Stimulated activated naive B cell treated with anti-CD40 and anti-IgM and Interleukin-4, amounts not matched to agents 10 μg/mL and 1 μg/mL and 100 μg/mL, for 72 hours (primary cell): ENCODE data around the gene ODAD4.

Experiments used
- ATAC-seq, 2 donors: fragments of 150-1000 bp; cut with Tn5 transposase; replicated peaks; 2 replicates each; pipeline ENCODE4 v1.10.0; 2021; ENCODE audit warnings: moderate library complexity in 1 of 2
- DNase-seq: peaks from one replicate; pipeline ENCODE4 v3.0.0; 2021
- H3K27ac Mint-ChIP-seq: one replicate; pipeline ENCODE4 v1.8.0; 2022; ENCODE audit warnings: mild to moderate bottlenecking, mixed read lengths
- H3K27me3 Mint-ChIP-seq, 2 donors: one replicate each; pipeline ENCODE4 v1.8.0; 2022; ENCODE audit warnings: mixed read lengths in 2 of 2
- H3K36me3 Mint-ChIP-seq, 2 donors: one replicate each; pipeline ENCODE4 v1.8.0; 2022; ENCODE audit warnings: mixed read lengths in 2 of 2, mild to moderate bottlenecking in 1 of 2
- H3K4me1 Mint-ChIP-seq, 2 donors: one replicate each; pipeline ENCODE4 v1.8.0; 2022; ENCODE audit warnings: mixed read lengths in 2 of 2, mild to moderate bottlenecking in 1 of 2
- H3K4me3 Mint-ChIP-seq, 2 donors: one replicate each; pipeline ENCODE4 v1.8.0; 2022; ENCODE audit warnings: mild to moderate bottlenecking in 2 of 2, mixed read lengths in 2 of 2, moderate library complexity in 1 of 2
- H3K9me3 Mint-ChIP-seq, 2 donors: one replicate each; pipeline ENCODE4 v1.8.0; 2022; ENCODE audit warnings: mixed read lengths in 2 of 2, mild to moderate bottlenecking in 1 of 2

The ODAD4 gene

DNA sequence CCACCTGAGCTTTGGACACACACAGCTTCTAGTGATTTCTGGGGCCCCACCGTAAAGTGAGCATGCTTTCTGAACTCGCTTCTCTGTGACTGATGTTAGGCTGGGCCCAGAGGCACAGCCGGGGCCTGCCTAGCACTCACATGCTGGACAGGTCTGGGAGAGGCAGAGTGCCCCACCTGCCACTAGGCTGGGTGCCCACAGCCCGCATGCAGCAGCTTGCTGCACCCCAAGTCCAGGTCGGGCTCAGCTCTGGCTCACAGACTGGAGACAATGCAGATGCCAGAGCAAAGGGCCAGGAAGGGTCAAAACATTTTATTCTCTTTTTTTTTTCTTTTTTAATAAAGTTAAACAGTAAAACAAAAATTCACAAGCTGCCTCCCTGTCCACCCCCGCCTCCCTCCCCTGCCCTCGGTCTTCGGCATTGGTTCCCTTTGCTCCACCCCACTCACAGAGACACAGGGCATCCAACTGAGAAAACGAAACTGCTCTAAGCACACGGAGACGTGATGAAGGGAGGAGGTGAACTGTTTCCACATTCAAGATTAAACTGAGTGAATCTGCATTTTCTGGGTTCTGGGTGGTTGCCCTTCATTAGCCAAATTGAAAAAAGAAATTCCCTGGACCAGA lies 45.8 kb downstream of the ODAD4 start:
- ATAC-seq (no peak), DNase-seq (no peak)
- Mint-ChIP-seq H3K36me3 (peaks cover 43 to 48% of the 10 kb centered on the region in 2 donors), H3K27ac (peak overlapping the region; percentile 75), H3K27me3 (no peaks in the 10 kb centered on the region), H3K4me1 (peaks cover 17 to 55% of the 10 kb centered on the region in 2 donors), H3K9me3 (no peaks in the 10 kb centered on the region), H3K4me3 (no peak overlapping the region)

DNA sequence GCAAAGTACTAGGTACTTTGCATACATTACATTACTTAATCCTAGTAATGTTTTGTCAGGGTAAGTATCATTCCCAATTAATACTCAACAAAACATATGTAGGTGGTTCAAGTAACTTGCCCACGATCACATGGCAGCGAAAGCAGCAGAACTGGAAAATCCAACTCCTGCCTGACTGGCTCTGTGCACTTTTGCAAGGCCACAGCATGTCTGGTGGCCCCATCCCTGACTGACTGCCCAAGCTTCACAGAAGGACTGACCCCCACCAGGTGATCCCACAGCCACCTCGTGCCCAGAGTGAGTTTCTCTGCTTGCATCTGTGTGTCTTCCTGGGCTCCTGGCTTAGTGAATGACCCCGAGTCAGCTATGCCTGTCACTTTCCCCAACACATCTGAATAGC lies 47.6 kb downstream of the ODAD4 start:
- ATAC-seq (no peak), DNase-seq (no peak)
- peaks cover 53 to 55% of the 10 kb centered on the region in 2 donors for H3K36me3 Mint-ChIP-seq
- no peaks in the 10 kb centered on the region for H3K27me3 Mint-ChIP-seq
- H3K4me3 Mint-ChIP-seq: no peak overlapping the region
- H3K9me3 Mint-ChIP-seq: no peaks in the 10 kb centered on the region
- H3K4me1 Mint-ChIP-seq: peaks cover 13 to 39% of the 10 kb centered on the region in 2 donors
- peak overlapping the region; percentile 26 for H3K27ac Mint-ChIP-seq

GRCh38 chr17:41982026-41982760 lies 51.8 kb downstream of the ODAD4 start:
- Mint-ChIP-seq H3K4me3 (no peak overlapping the region), H3K27me3 (no peaks in the 10 kb centered on the region), H3K4me1 (peaks cover 5 to 11% of the 10 kb centered on the region in 2 donors), H3K9me3 (no peaks in the 10 kb centered on the region), H3K27ac (peak overlapping the region; percentile 71), H3K36me3 (peaks cover 54 to 56% of the 10 kb centered on the region in 2 donors)
- no peak for DNase-seq
- ATAC-seq: peak; percentile 19 to 51

- Mint-ChIP-seq H3K4me1 (peaks cover 17 to 18% of the 10 kb centered on the region in 2 donors), H3K27ac (peak overlapping the region; percentile 79), H3K27me3 (no peaks in the 10 kb centered on the region)
These were observed 54.0 kb downstream of the ODAD4 start for GRCh38 chr17:41984454-41984853.

GRCh38 chr17:41985919-41986318 lies 55.5 kb downstream of the ODAD4 start:
- Mint-ChIP-seq H3K4me1 (peaks cover 17 to 18% of the 10 kb centered on the region in 2 donors), H3K27me3 (no peaks in the 10 kb centered on the region), H3K9me3 (no peaks in the 10 kb centered on the region), H3K36me3 (peaks cover 51 to 58% of the 10 kb centered on the region in 2 donors), H3K27ac (no peak overlapping the region), H3K4me3 (no peak overlapping the region)
- ATAC-seq (no peak), DNase-seq (no peak)

More at GRCh38 chr17:41984454-41984853, 54.0 kb downstream of the ODAD4 start:
- Mint-ChIP-seq H3K9me3 (no peaks in the 10 kb centered on the region), H3K36me3 (peaks cover 58 to 59% of the 10 kb centered on the region in 2 donors), H3K4me3 (no peak overlapping the region)
- no peak for ATAC-seq
- no peak for DNase-seq

- H3K36me3 Mint-ChIP-seq: peaks cover 51 to 58% of the 10 kb centered on the region in 2 donors
- H3K27me3 Mint-ChIP-seq: no peaks in the 10 kb centered on the region
- DNase-seq (no peak), ATAC-seq (no peak)
- no peak overlapping the region for H3K4me3 Mint-ChIP-seq
- H3K9me3 Mint-ChIP-seq: no peaks in the 10 kb centered on the region
- H3K4me1 Mint-ChIP-seq: peaks cover 16 to 18% of the 10 kb centered on the region in 2 donors
- peak overlapping the region; percentile 62 for H3K27ac Mint-ChIP-seq
These were observed 56.2 kb downstream of the ODAD4 start for GRCh38 chr17:41986634-41987033.

DNA sequence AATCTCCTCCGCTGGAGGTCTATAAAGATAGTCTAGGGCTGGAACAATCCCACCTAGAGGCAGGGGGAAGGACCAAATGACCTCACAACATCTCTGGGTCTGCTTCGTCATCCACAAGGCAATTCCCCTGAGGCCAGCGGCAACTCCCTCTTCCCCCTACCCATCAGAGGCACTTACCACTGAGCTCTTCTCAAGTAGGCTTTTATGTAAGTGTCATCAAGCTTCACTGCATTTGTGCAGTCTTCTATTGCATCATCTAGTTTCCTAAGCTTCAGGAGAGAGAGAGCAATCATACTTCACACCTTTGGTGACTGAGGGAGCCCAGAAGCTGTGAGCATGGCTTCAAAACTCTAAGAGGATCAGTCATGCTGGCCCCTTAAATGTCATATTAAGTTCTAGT lies 57.2 kb downstream of the ODAD4 start:
- peaks cover 15 to 18% of the 10 kb centered on the region in 2 donors for H3K4me1 Mint-ChIP-seq
- peak; percentile 31 to 53 for ATAC-seq
- H3K9me3 Mint-ChIP-seq: no peaks in the 10 kb centered on the region
- no peak for DNase-seq
- H3K36me3 Mint-ChIP-seq: peaks cover 44 to 54% of the 10 kb centered on the region in 2 donors
- no peak overlapping the region for H3K4me3 Mint-ChIP-seq
- peak overlapping the region; percentile 87 for H3K27ac Mint-ChIP-seq
- no peaks in the 10 kb centered on the region for H3K27me3 Mint-ChIP-seq

DNA sequence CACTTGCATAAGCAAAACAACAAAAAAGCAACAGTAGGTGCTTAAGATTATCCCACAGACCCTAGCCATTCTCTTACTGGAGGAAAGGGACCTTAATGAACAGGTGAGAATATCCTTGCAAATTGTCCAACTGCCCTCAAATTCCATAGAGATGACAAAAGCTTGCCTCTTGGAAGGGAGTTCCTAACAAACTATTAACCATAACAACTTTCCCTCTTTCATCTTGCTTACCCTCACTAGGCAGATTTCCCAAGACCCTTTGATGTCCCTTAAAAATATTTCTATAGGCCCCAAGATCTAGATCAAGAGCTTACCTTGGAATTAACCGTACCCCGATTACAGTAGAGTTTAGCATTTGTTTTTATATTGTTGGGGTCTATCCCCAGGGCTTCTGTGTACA lies 58.0 kb downstream of the ODAD4 start:
- Mint-ChIP-seq H3K36me3 (peaks cover 39 to 54% of the 10 kb centered on the region in 2 donors), H3K27ac (peak overlapping the region; percentile 63), H3K4me3 (no peak overlapping the region), H3K4me1 (peaks cover 15 to 18% of the 10 kb centered on the region in 2 donors), H3K27me3 (no peaks in the 10 kb centered on the region), H3K9me3 (no peaks in the 10 kb centered on the region)
- no peak for ATAC-seq
- DNase-seq: no peak

GRCh38 chr17:41989702-41990419 lies 59.4 kb downstream of the ODAD4 start:
- no peaks in the 10 kb centered on the region for H3K9me3 Mint-ChIP-seq
- peaks cover 37 to 50% of the 10 kb centered on the region in 2 donors for H3K36me3 Mint-ChIP-seq
- no peak overlapping the region for H3K4me3 Mint-ChIP-seq
- peaks cover 12 to 18% of the 10 kb centered on the region in 2 donors for H3K4me1 Mint-ChIP-seq
- ATAC-seq (no peak), DNase-seq (no peak)
- H3K27me3 Mint-ChIP-seq: no peaks in the 10 kb centered on the region
- no peak overlapping the region for H3K27ac Mint-ChIP-seq

- H3K9me3 Mint-ChIP-seq: no peaks in the 10 kb centered on the region
- peaks cover 22 to 30% of the 10 kb centered on the region in 2 donors for H3K4me1 Mint-ChIP-seq
- ATAC-seq (no peak), DNase-seq (no peak)
- H3K27ac Mint-ChIP-seq: peak overlapping the region; percentile 37
- H3K4me3 Mint-ChIP-seq: no peak overlapping the region
- H3K36me3 Mint-ChIP-seq: peaks cover 43 to 51% of the 10 kb centered on the region in 2 donors
- no peaks in the 10 kb centered on the region for H3K27me3 Mint-ChIP-seq
These were observed 62.2 kb downstream of the ODAD4 start for GRCh38 chr17:41992576-41992975.

DNA sequence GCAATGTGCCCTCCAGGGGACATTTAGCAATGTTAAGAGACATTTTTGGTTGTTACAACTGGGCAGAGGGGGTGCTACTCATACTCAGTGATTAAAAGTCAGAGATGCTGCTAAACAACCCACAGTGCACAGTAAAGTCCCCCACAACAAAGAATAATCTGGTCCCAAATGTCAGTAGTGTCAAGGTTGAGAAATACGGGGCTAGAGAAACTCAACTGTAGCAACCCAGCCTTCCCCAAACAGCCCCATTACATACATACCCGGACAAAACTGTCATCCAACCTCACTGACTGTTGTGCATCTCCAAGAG lies 66.4 kb downstream of the ODAD4 start:
- Mint-ChIP-seq H3K36me3 (peaks cover 34 to 41% of the 10 kb centered on the region in 2 donors), H3K4me1 (peaks cover 12 to 18% of the 10 kb centered on the region in 2 donors), H3K4me3 (peak overlapping the region in 1 of 2 donors; percentile 66), H3K27me3 (no peaks in the 10 kb centered on the region), H3K9me3 (no peaks in the 10 kb centered on the region), H3K27ac (peak overlapping the region; percentile 93)
- DNase-seq (no peak), ATAC-seq (peak; percentile 29 to 49)

DNA sequence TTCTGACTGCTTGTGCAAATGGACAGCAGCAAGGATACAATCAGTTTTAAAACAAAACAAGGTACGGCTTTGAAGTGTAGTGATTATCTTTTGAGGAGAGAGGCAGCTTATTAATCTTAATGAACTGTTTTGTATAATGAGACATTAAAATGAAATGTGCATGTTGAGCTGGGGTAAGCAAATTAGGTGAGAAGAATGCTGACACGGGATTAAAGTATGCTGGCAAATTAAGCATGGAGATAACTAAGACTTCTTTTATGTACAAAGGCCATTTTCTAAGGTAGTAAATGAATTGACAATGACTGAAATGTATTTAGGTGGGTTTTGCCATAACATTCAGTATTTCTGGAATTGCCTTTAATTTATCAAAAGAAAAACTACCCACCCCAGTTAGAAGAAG lies 68.1 kb downstream of the ODAD4 start:
- Mint-ChIP-seq H3K4me3 (no peak overlapping the region), H3K4me1 (peaks cover 20 to 29% of the 10 kb centered on the region in 2 donors), H3K27me3 (no peaks in the 10 kb centered on the region), H3K27ac (no peak overlapping the region), H3K9me3 (no peaks in the 10 kb centered on the region), H3K36me3 (peaks cover 34 to 42% of the 10 kb centered on the region in 2 donors)
- DNase-seq (no peak), ATAC-seq (no peak)

DNA sequence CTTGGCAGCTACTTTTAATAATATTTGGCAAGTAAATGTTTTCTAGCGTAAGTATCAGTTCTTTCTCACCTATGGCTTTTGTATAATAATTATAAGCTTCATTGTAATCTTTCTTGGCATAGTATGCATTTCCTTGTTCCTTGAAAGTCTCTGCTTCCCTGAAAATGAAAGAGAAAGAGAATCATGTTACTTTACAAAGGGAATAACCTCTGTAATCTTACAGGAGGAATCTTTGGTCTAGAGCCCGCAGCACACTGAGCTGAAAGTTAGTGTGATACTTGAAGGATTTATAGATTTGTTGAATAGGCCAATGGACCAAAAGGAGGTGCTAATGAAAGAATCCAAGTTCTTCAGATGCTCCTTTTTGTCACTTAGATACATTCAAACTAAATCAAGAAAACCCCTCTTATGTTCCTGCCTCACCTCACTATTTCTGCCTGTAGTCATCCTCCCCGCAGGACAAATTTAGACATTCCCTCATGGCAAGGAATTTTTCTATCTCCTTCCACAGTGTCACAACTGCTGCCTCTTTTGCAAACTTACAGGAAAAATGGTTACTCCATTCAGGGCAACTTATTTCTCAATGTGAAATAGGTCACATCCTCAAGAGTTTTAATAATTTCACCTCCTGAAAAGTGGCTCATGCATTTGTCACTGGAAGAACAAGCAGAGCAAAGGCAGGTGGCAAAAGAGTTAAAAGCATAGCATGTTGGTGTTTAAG lies 70.2 kb downstream of the ODAD4 start:
- Mint-ChIP-seq H3K9me3 (no peaks in the 10 kb centered on the region), H3K27me3 (no peaks in the 10 kb centered on the region), H3K4me3 (no peak overlapping the region), H3K36me3 (peaks cover 28 to 38% of the 10 kb centered on the region in 2 donors), H3K4me1 (peaks cover 23 to 34% of the 10 kb centered on the region in 2 donors), H3K27ac (no peak overlapping the region)
- no peak for DNase-seq
- no peak for ATAC-seq

DNA sequence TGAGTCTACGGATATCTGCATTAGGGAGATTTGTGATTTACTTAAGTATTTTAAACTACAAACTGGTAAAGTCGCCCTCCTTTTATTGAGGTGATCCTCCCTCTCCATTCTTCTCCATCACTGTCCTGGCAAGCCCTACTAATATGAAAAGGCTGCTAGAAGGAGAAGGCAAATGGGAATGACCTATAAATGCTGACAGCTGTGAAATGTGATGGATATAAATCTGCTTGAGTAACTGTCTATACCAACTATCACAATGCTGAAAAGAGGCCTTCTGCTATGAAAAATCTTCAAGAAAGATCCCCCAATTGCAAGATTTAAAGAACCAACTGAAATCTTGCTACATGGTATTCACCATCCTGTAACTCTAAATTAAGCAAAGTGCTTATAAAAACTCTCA lies 71.3 kb downstream of the ODAD4 start:
- no peak for DNase-seq
- Mint-ChIP-seq H3K27ac (no peak overlapping the region), H3K4me1 (peaks cover 14 to 24% of the 10 kb centered on the region in 2 donors), H3K9me3 (no peaks in the 10 kb centered on the region), H3K36me3 (peaks cover 19 to 27% of the 10 kb centered on the region in 2 donors), H3K4me3 (no peak overlapping the region), H3K27me3 (no peaks in the 10 kb centered on the region)
- ATAC-seq: no peak
